CD4-positive, alpha-beta memory T cell (primary cell): ENCODE data around the gene GNAL. TPM values are rescaled to one million over a fixed set of nuclear protein-coding genes. Genes with fewer than 3 reads are reported as not detected.

Source experiments
- CTCF ChIA-PET: fragments of 350-600 bp; sonication (Branson Sonifier 250); formaldehyde crosslinking; loops from one replicate; lab custom pipeline; 2021; ENCODE audit warnings: inconsistent platforms; ENCODE audit not compliant: partially characterized antibody; lab: Charles Lee
- POLR2A ChIA-PET: fragments of 350-600 bp; sonication (Branson Sonifier 250); formaldehyde crosslinking; loops from one replicate; lab custom pipeline; 2021; ENCODE audit not compliant: partially characterized antibody; lab: Charles Lee
- DNase-seq, 5 donors: peaks; one replicate each; pipeline versions ENCODE4 v3.0.0 to v3.0.0-alpha.2; 2020 to 2022; ENCODE audit warnings: mixed read lengths in 1 of 5
- H3K27ac ChIP-seq: one replicate; pipeline ENCODE4 v1.7.0; 2013; ENCODE audit warnings: low read depth, low read length
- H3K27me3 ChIP-seq: 2 replicates; pipeline ENCODE4 v1.7.0; 2013; ENCODE audit warnings: mild to moderate bottlenecking, low read length, moderate library complexity; ENCODE audit not compliant: insufficient read depth
- H3K36me3 ChIP-seq: 2 replicates; pipeline ENCODE4 v1.7.0; 2013; ENCODE audit warnings: mild to moderate bottlenecking, low read length, moderate library complexity; ENCODE audit not compliant: insufficient read depth
- H3K4me1 ChIP-seq: 2 replicates; pipeline ENCODE4 v1.7.0; 2013; ENCODE audit warnings: mild to moderate bottlenecking, low read length, moderate library complexity; ENCODE audit not compliant: insufficient read depth
- H3K4me3 ChIP-seq, 2 donors: one replicate each; pipeline ENCODE4 v1.7.0; 2013; ENCODE audit warnings: low read length in 2 of 2, mild to moderate bottlenecking in 1 of 2
- H3K9me3 ChIP-seq, 2 donors: one replicate each; pipeline ENCODE4 v1.7.0; 2013; ENCODE audit warnings: low read length in 2 of 2, control low read depth in 1 of 2; ENCODE audit not compliant: control insufficient read depth in 1 of 2
- H3K27ac Mint-ChIP-seq, 7 donors: one replicate each; pipeline ENCODE4 v1.8.0; 2020 to 2021; ENCODE audit warnings: mixed read lengths in 7 of 7, mild to moderate bottlenecking in 6 of 7, inconsistent platforms in 3 of 7, moderate library complexity in 3 of 7
- H3K27me3 Mint-ChIP-seq, 2 donors: one replicate each; pipeline ENCODE4 v1.8.0; 2020 to 2021; ENCODE audit warnings: mixed read lengths in 2 of 2
- H3K36me3 Mint-ChIP-seq, 2 donors: one replicate each; pipeline ENCODE4 v1.8.0; 2020 to 2021; ENCODE audit warnings: mixed read lengths in 2 of 2, inconsistent platforms in 1 of 2, mild to moderate bottlenecking in 1 of 2
- H3K4me1 Mint-ChIP-seq, 4 donors: one replicate each; pipeline ENCODE4 v1.8.0; 2020 to 2021; ENCODE audit warnings: mixed read lengths in 4 of 4, mild to moderate bottlenecking in 1 of 4
- H3K4me3 Mint-ChIP-seq, 8 donors: one replicate each; pipeline ENCODE4 v1.8.0; 2020 to 2021; ENCODE audit warnings: mixed read lengths in 8 of 8, mild to moderate bottlenecking in 7 of 8, moderate library complexity in 6 of 8, inconsistent platforms in 3 of 8
- H3K9me3 Mint-ChIP-seq, 8 donors: one replicate each; pipeline ENCODE4 v1.8.0; 2020 to 2021; ENCODE audit warnings: mixed read lengths in 8 of 8, mild to moderate bottlenecking in 5 of 8, inconsistent platforms in 3 of 8, moderate library complexity in 1 of 8
- intact Hi-C: fragments of 100-400 bp; cut with micrococcal nuclease; formaldehyde crosslinking; loops from one replicate; pipeline ENCODE4 v1.15.1; 2023
- polyA plus RNA-seq, 2 donors: library from polyadenylated mRNA; unstranded; fragments of 300-500 nt; fragmentation: Illumina TruSeq; gene quantifications; one replicate each; pipeline ENCODE4 v1.2.3, GENCODE V29; 2021
- total RNA-seq, 2 experiments: library from RNA; stranded (reverse); gene quantifications; one replicate each; pipeline ENCODE4 v1.2.3, GENCODE V29; 2021

GNAL gene
- total and polyA plus RNA-seq, 4 experiments from 2014 or later, result 0.20 to 0.33 (median 0.26) TPM; not detected in 1

GRCh38 chr18:11801573-11801972 is 112.5 kb downstream of the GNAL start:
- no peaks in the 10 kb centered on the region for H3K4me1 ChIP-seq
- H3K36me3 ChIP-seq, result no peaks in the 10 kb centered on the region
- H3K27me3 ChIP-seq, result no peaks in the 10 kb centered on the region
- CTCF ChIA-PET, result no interaction called here
- H3K9me3 ChIP-seq, result no peaks in the 10 kb centered on the region
- H3K36me3 Mint-ChIP-seq, result no peaks in the 10 kb centered on the region
- H3K27me3 Mint-ChIP-seq, result peaks cover 1 to 9% of the 10 kb centered on the region in 2 donors
- DNase-seq, result no peak
- H3K4me1 Mint-ChIP-seq, result no peaks in the 10 kb centered on the region
- H3K9me3 Mint-ChIP-seq, result no peaks in the 10 kb centered on the region
- no peak overlapping the region for H3K4me3 ChIP-seq
- POLR2A ChIA-PET, result no interaction called here
- H3K27ac Mint-ChIP-seq, result no peak overlapping the region
- H3K4me3 Mint-ChIP-seq, result no peak overlapping the region
- no peak overlapping the region for H3K27ac ChIP-seq
- intact Hi-C loops, result no loop called here

- DNase-seq, result no peak
- ChIA-PET POLR2A (no interaction called here), CTCF (no interaction called here)
- Mint-ChIP-seq H3K9me3 (no peaks in the 10 kb centered on the region), H3K27ac (no peak overlapping the region), H3K27me3 (peaks cover 2 to 11% of the 10 kb centered on the region in 2 donors), H3K36me3 (no peaks in the 10 kb centered on the region), H3K4me1 (no peaks in the 10 kb centered on the region), H3K4me3 (no peak overlapping the region)
- no peak overlapping the region for H3K27ac ChIP-seq
- no peaks in the 10 kb centered on the region for H3K4me1 ChIP-seq
- H3K9me3 ChIP-seq, result no peaks in the 10 kb centered on the region
- no peaks in the 10 kb centered on the region for H3K36me3 ChIP-seq
- no peaks in the 10 kb centered on the region for H3K27me3 ChIP-seq
- intact Hi-C loops, result no loop called here
- no peak overlapping the region for H3K4me3 ChIP-seq
Observed at GRCh38 chr18:11802158-11802557, 113.1 kb downstream of the GNAL start.

GRCh38 chr18:11802586-11802985 is 113.5 kb downstream of the GNAL start:
- no peak for DNase-seq
- H3K4me3 ChIP-seq, result no peak overlapping the region
- H3K9me3 ChIP-seq, result no peaks in the 10 kb centered on the region
- no peak overlapping the region for H3K27ac ChIP-seq
- no peaks in the 10 kb centered on the region for H3K9me3 Mint-ChIP-seq
- peaks cover 6 to 11% of the 10 kb centered on the region in 2 donors for H3K27me3 Mint-ChIP-seq
- intact Hi-C loops, result no loop called here
- H3K36me3 ChIP-seq, result no peaks in the 10 kb centered on the region
- H3K4me1 Mint-ChIP-seq, result no peaks in the 10 kb centered on the region
- H3K27me3 ChIP-seq, result no peaks in the 10 kb centered on the region
- no peak overlapping the region for H3K4me3 Mint-ChIP-seq
- no peak overlapping the region for H3K27ac Mint-ChIP-seq
- no peaks in the 10 kb centered on the region for H3K4me1 ChIP-seq
- H3K36me3 Mint-ChIP-seq, result no peaks in the 10 kb centered on the region
- ChIA-PET CTCF (no interaction called here), POLR2A (no interaction called here)

- no peaks in the 10 kb centered on the region for H3K4me1 ChIP-seq
- no peak overlapping the region for H3K4me3 ChIP-seq
- Mint-ChIP-seq H3K4me1 (no peaks in the 10 kb centered on the region), H3K27ac (no peak overlapping the region), H3K27me3 (peaks cover 5 to 8% of the 10 kb centered on the region in 2 donors), H3K36me3 (no peaks in the 10 kb centered on the region), H3K9me3 (no peaks in the 10 kb centered on the region), H3K4me3 (no peak overlapping the region)
- intact Hi-C loops, result no loop called here
- DNase-seq, result no peak
- ChIA-PET POLR2A (no interaction called here), CTCF (no interaction called here)
- H3K36me3 ChIP-seq, result no peaks in the 10 kb centered on the region
- H3K27ac ChIP-seq, result no peak overlapping the region
- no peaks in the 10 kb centered on the region for H3K9me3 ChIP-seq
- H3K27me3 ChIP-seq, result no peaks in the 10 kb centered on the region
Observed at GRCh38 chr18:11807233-11807632, 118.2 kb downstream of the GNAL start.

- Histone ChIP-seq H3K36me3 (no peaks in the 10 kb centered on the region), H3K4me1 (no peaks in the 10 kb centered on the region), H3K27ac (no peak overlapping the region), H3K4me3 (no peak overlapping the region), H3K27me3 (no peaks in the 10 kb centered on the region), H3K9me3 (no peaks in the 10 kb centered on the region)
- H3K4me1 Mint-ChIP-seq, result no peaks in the 10 kb centered on the region
- intact Hi-C loops, result no loop called here
- H3K9me3 Mint-ChIP-seq, result no peaks in the 10 kb centered on the region
- no peak overlapping the region for H3K4me3 Mint-ChIP-seq
- H3K27me3 Mint-ChIP-seq, result peaks cover 5 to 6% of the 10 kb centered on the region in 2 donors
- H3K36me3 Mint-ChIP-seq, result no peaks in the 10 kb centered on the region
- no peak for DNase-seq
- no peak overlapping the region for H3K27ac Mint-ChIP-seq
- POLR2A ChIA-PET, result no interaction called here
- CTCF ChIA-PET, result no interaction called here
Observed at GRCh38 chr18:11808001-11808855, 119.2 kb downstream of the GNAL start.

GRCh38 chr18:11809895-11810294 is 120.8 kb downstream of the GNAL start:
- CTCF ChIA-PET, result no interaction called here

GRCh38 chr18:11810379-11810778 is 121.3 kb downstream of the GNAL start:
- Mint-ChIP-seq H3K27ac (no peak overlapping the region), H3K9me3 (no peaks in the 10 kb centered on the region), H3K36me3 (no peaks in the 10 kb centered on the region), H3K4me3 (no peak overlapping the region), H3K4me1 (no peaks in the 10 kb centered on the region), H3K27me3 (peaks cover 5 to 7% of the 10 kb centered on the region in 2 donors)
- H3K27ac ChIP-seq, result no peak overlapping the region
- no peaks in the 10 kb centered on the region for H3K4me1 ChIP-seq
- no peak for DNase-seq
- ChIA-PET CTCF (no interaction called here), POLR2A (no interaction called here)
- H3K27me3 ChIP-seq, result no peaks in the 10 kb centered on the region
- H3K4me3 ChIP-seq, result no peak overlapping the region
- no peaks in the 10 kb centered on the region for H3K9me3 ChIP-seq
- intact Hi-C loops, result no loop called here
- no peaks in the 10 kb centered on the region for H3K36me3 ChIP-seq

More at GRCh38 chr18:11809895-11810294, 120.8 kb downstream of the GNAL start:
- H3K27ac Mint-ChIP-seq, result no peak overlapping the region
- no peaks in the 10 kb centered on the region for H3K4me1 Mint-ChIP-seq
- H3K27me3 Mint-ChIP-seq, result peaks cover 5 to 6% of the 10 kb centered on the region in 2 donors
- H3K4me1 ChIP-seq, result no peaks in the 10 kb centered on the region
- no peaks in the 10 kb centered on the region for H3K9me3 ChIP-seq
- H3K36me3 ChIP-seq, result no peaks in the 10 kb centered on the region
- POLR2A ChIA-PET, result no interaction called here
- H3K27me3 ChIP-seq, result no peaks in the 10 kb centered on the region
- no peaks in the 10 kb centered on the region for H3K9me3 Mint-ChIP-seq
- no peak overlapping the region for H3K4me3 Mint-ChIP-seq
- intact Hi-C loops, result no loop called here
- H3K36me3 Mint-ChIP-seq, result no peaks in the 10 kb centered on the region
- H3K4me3 ChIP-seq, result no peak overlapping the region
- DNase-seq, result no peak
- H3K27ac ChIP-seq, result no peak overlapping the region
